Trophoblast cell (in vitro differentiated cells and primary cell): ENCODE results near the gene SOBP.

ENCODE experiments used
- DNase-seq, 2 donors: peaks; one replicate each; pipeline ENCODE4 v3.0.0-alpha.2; 2016
- H2AFZ ChIP-seq: 2 replicates; pipeline ENCODE4 v1.6.1; 2013; ENCODE audit warnings: low read length, moderate library complexity, mild to moderate bottlenecking; ENCODE audit not compliant: insufficient read depth, poor library complexity
- H2AK5ac ChIP-seq: 2 replicates; pipeline ENCODE4 v1.6.1; 2013; ENCODE audit warnings: mild to moderate bottlenecking, low read length
- H2BK120ac ChIP-seq: 2 replicates; pipeline ENCODE4 v1.6.1; 2013; ENCODE audit warnings: low read length, mild to moderate bottlenecking, moderate library complexity; ENCODE audit not compliant: insufficient read depth, poor library complexity
- H2BK12ac ChIP-seq: 2 replicates; pipeline ENCODE4 v1.6.1; 2013; ENCODE audit warnings: mild to moderate bottlenecking, low read length, moderate library complexity
- H2BK5ac ChIP-seq: 2 replicates; pipeline ENCODE4 v1.6.1; 2013; ENCODE audit warnings: low read length, low read depth, moderate library complexity, mild to moderate bottlenecking; ENCODE audit not compliant: poor library complexity
- H3K14ac ChIP-seq: 2 replicates; pipeline ENCODE4 v1.6.1; 2013; ENCODE audit warnings: mild to moderate bottlenecking, low read length
- H3K18ac ChIP-seq: 2 replicates; pipeline ENCODE4 v1.6.1; 2013; ENCODE audit warnings: mild to moderate bottlenecking, low read length
- H3K23ac ChIP-seq: 2 replicates; pipeline ENCODE4 v1.6.1; 2013; ENCODE audit warnings: low read length
- H3K27ac ChIP-seq: 2 replicates; pipeline ENCODE4 v1.5.1; 2013; ENCODE audit warnings: low read depth, mild to moderate bottlenecking, inconsistent platforms, low read length, moderate library complexity
- H3K27me3 ChIP-seq: 2 replicates; pipeline ENCODE4 v1.6.1; 2013; ENCODE audit warnings: inconsistent platforms, mild to moderate bottlenecking, low read length, moderate library complexity; ENCODE audit not compliant: insufficient read depth
- H3K36me3 ChIP-seq, 2 experiments: 1 replicate in 1 of 2; 2 replicates in 1 of 2; pipeline ENCODE4 v1.6.1; 2013; ENCODE audit warnings: low read length in 2 of 2, mild to moderate bottlenecking in 2 of 2, moderate library complexity in 1 of 2; ENCODE audit not compliant: insufficient read depth in 2 of 2, control insufficient read depth in 1 of 2
- H3K4ac ChIP-seq: 2 replicates; pipeline ENCODE4 v1.6.1; 2013; ENCODE audit warnings: low read depth, mild to moderate bottlenecking, low read length, moderate library complexity
- H3K4me1 ChIP-seq, 2 experiments: 1 replicate in 1 of 2; 2 replicates in 1 of 2; pipeline ENCODE4 v1.6.1; 2013; ENCODE audit warnings: low read length in 2 of 2, mild to moderate bottlenecking in 2 of 2, moderate library complexity in 1 of 2; ENCODE audit not compliant: insufficient read depth in 2 of 2, control insufficient read depth in 1 of 2
- H3K4me2 ChIP-seq: 2 replicates; pipeline ENCODE4 v1.6.1; 2013; ENCODE audit warnings: inconsistent platforms, mild to moderate bottlenecking, low read length, moderate library complexity
- H3K4me3 ChIP-seq: 2 replicates; pipeline ENCODE4 v1.5.1; 2013; ENCODE audit warnings: mild to moderate bottlenecking, low read depth, low read length, inconsistent platforms
- H3K79me1 ChIP-seq: one replicate; pipeline ENCODE4 v1.6.1; 2013; ENCODE audit warnings: low read length
- H3K79me2 ChIP-seq: 2 replicates; pipeline ENCODE4 v1.6.1; 2013; ENCODE audit warnings: low read length, mild to moderate bottlenecking; ENCODE audit not compliant: control insufficient read depth, insufficient read depth, poor library complexity
- H3K9ac ChIP-seq: 2 replicates; pipeline ENCODE4 v1.6.1; 2013; ENCODE audit warnings: mild to moderate bottlenecking, low read length
- H3K9me3 ChIP-seq: 2 replicates; pipeline ENCODE4 v1.6.1; 2013; ENCODE audit warnings: low read depth, mild to moderate bottlenecking, control low read depth, inconsistent platforms, low read length; ENCODE audit not compliant: insufficient read depth
- H4K12ac ChIP-seq: 2 replicates; pipeline ENCODE4 v1.6.1; 2013; ENCODE audit warnings: low read depth, mild to moderate bottlenecking, low read length, moderate library complexity
- H4K8ac ChIP-seq: 2 replicates; pipeline ENCODE4 v1.6.1; 2013; ENCODE audit warnings: low read depth, mild to moderate bottlenecking, low read length, moderate library complexity
- H4K91ac ChIP-seq: one replicate; pipeline ENCODE4 v1.6.1; 2013; ENCODE audit warnings: low read depth, mild to moderate bottlenecking, low read length, moderate library complexity
- WGBS: extraction: QIAGEN DNeasy Blood & Tissue Kit; methylation state at CpG from one replicate; pipeline ENCODE4 v1.1.7; 2013; ENCODE audit warnings: missing lambda C conversion rate; ENCODE audit not compliant: insufficient read length, insufficient coverage; ENCODE audit errors: extremely low coverage; 5-methylcytosine and 5-hydroxymethylcytosine counted together

SOBP gene

GRCh38 chr6:107524626-107525025, 34.7 kb downstream of the SOBP start:
- H3K79me2 ChIP-seq, result no peaks in the 10 kb centered on the region
- H3K36me3 ChIP-seq, result no peaks in the 10 kb centered on the region

GRCh38 chr6:107531868-107532267, 42.0 kb downstream of the SOBP start:
- no peak overlapping the region for H3K18ac ChIP-seq
- no peak for DNase-seq
- H3K9me3 ChIP-seq, result no peaks in the 10 kb centered on the region
- H3K79me2 ChIP-seq, result no peaks in the 10 kb centered on the region
- no CpG with 5 or more reads among the region's 2 CpGs for WGBS
- H3K4me3 ChIP-seq, result no peak overlapping the region
- H2BK120ac ChIP-seq, result no peak overlapping the region
- no peaks in the 10 kb centered on the region for H3K27me3 ChIP-seq
- no peak overlapping the region for H3K14ac ChIP-seq
- H3K4ac ChIP-seq, result no peak overlapping the region
- H4K91ac ChIP-seq, result no peak overlapping the region
- H3K27ac ChIP-seq, result no peak overlapping the region
- H2BK5ac ChIP-seq, result no peak overlapping the region
- no peak overlapping the region for H2AFZ ChIP-seq
- no peak overlapping the region for H4K12ac ChIP-seq
- H3K9ac ChIP-seq, result no peak overlapping the region
- no peaks in the 10 kb centered on the region for H3K36me3 ChIP-seq
- no peak overlapping the region for H2AK5ac ChIP-seq
- H3K4me2 ChIP-seq, result no peak overlapping the region
- no peak overlapping the region for H4K8ac ChIP-seq
- H2BK12ac ChIP-seq, result no peak overlapping the region
- H3K23ac ChIP-seq, result no peak overlapping the region
- no peaks in the 10 kb centered on the region for H3K4me1 ChIP-seq
- H3K79me1 ChIP-seq, result no peaks in the 10 kb centered on the region

More at GRCh38 chr6:107524626-107525025, 34.7 kb downstream of the SOBP start:
- Histone ChIP-seq H3K27me3 (no peaks in the 10 kb centered on the region), H3K14ac (no peak overlapping the region), H4K91ac (no peak overlapping the region), H3K79me1 (no peaks in the 10 kb centered on the region), H3K4ac (no peak overlapping the region), H3K27ac (no peak overlapping the region), H3K4me1 (no peaks in the 10 kb centered on the region), H3K9me3 (no peaks in the 10 kb centered on the region), H2BK5ac (no peak overlapping the region), H3K4me2 (no peak overlapping the region), H4K8ac (no peak overlapping the region), H3K4me3 (no peak overlapping the region), H2BK120ac (no peak overlapping the region), H4K12ac (no peak overlapping the region), H2AK5ac (no peak overlapping the region), H3K23ac (no peak overlapping the region), H2AFZ (no peak overlapping the region), H3K18ac (no peak overlapping the region), H3K9ac (no peak overlapping the region), H2BK12ac (no peak overlapping the region)
- no CpG with 5 or more reads among the region's 3 CpGs for whole genome bisulfite sequencing
- no peak for DNase-seq

GRCh38 chr6:107532706-107533105, 42.8 kb downstream of the SOBP start:
- no peaks in the 10 kb centered on the region for H3K79me2 ChIP-seq
- H3K18ac ChIP-seq, result no peak overlapping the region
- no peaks in the 10 kb centered on the region for H3K9me3 ChIP-seq
- H3K27ac ChIP-seq, result no peak overlapping the region
- no peak overlapping the region for H3K9ac ChIP-seq
- H3K27me3 ChIP-seq, result no peaks in the 10 kb centered on the region
- H2BK120ac ChIP-seq, result no peak overlapping the region
- H3K4me3 ChIP-seq, result no peak overlapping the region
- H3K23ac ChIP-seq, result no peak overlapping the region
- no peak overlapping the region for H4K12ac ChIP-seq
- no peak overlapping the region for H3K4me2 ChIP-seq
- no peak overlapping the region for H2BK5ac ChIP-seq
- H3K14ac ChIP-seq, result no peak overlapping the region
- DNase-seq, result no peak
- no peak overlapping the region for H4K91ac ChIP-seq
- H3K4ac ChIP-seq, result no peak overlapping the region
- no peak overlapping the region for H2AFZ ChIP-seq
- H2AK5ac ChIP-seq, result no peak overlapping the region
- no peak overlapping the region for H4K8ac ChIP-seq
- H3K4me1 ChIP-seq, result no peaks in the 10 kb centered on the region
- no peak overlapping the region for H2BK12ac ChIP-seq
- no CpG with 5 or more reads among the region's 6 CpGs for WGBS
- no peaks in the 10 kb centered on the region for H3K79me1 ChIP-seq
- no peaks in the 10 kb centered on the region for H3K36me3 ChIP-seq

GRCh38 chr6:107533415-107534059, 43.6 kb downstream of the SOBP start:
- H3K14ac ChIP-seq, result no peak overlapping the region
- DNase-seq, result no peak
- H3K4me2 ChIP-seq, result no peak overlapping the region
- no peak overlapping the region for H2AK5ac ChIP-seq
- no peaks in the 10 kb centered on the region for H3K4me1 ChIP-seq
- no peak overlapping the region for H2BK12ac ChIP-seq
- no peaks in the 10 kb centered on the region for H3K36me3 ChIP-seq
- H3K4me3 ChIP-seq, result no peak overlapping the region
- no peak overlapping the region for H3K4ac ChIP-seq
- H3K9me3 ChIP-seq, result no peaks in the 10 kb centered on the region
- no peak overlapping the region for H4K91ac ChIP-seq
- no peak overlapping the region for H3K9ac ChIP-seq
- H3K27me3 ChIP-seq, result no peaks in the 10 kb centered on the region
- no peak overlapping the region for H2BK120ac ChIP-seq
- H2AFZ ChIP-seq, result no peak overlapping the region
- no peak overlapping the region for H3K18ac ChIP-seq
- H4K12ac ChIP-seq, result no peak overlapping the region
- no peaks in the 10 kb centered on the region for H3K79me2 ChIP-seq
- no peak overlapping the region for H2BK5ac ChIP-seq
- no peak overlapping the region for H4K8ac ChIP-seq
- H3K23ac ChIP-seq, result no peak overlapping the region
- no CpG with 5 or more reads among the region's 11 CpGs for WGBS
- no peaks in the 10 kb centered on the region for H3K79me1 ChIP-seq
- no peak overlapping the region for H3K27ac ChIP-seq
